ENCODE data around the gene MARS1.

DNA sequence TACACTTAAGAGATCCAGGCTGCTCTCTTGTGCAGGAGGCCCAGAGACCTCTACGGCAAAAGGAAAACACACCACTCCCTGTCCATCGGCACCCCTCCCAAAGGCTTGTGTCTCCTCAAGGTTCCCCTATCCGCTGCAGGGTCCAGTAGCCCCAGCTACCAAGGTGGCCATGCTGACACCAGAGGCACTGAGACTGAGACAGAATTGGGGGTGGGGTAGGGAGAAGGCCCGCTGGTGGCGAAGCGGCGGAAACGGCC lies 31.9 kb downstream of the MARS1 start:
- TF ChIP-seq, protein P1, sequence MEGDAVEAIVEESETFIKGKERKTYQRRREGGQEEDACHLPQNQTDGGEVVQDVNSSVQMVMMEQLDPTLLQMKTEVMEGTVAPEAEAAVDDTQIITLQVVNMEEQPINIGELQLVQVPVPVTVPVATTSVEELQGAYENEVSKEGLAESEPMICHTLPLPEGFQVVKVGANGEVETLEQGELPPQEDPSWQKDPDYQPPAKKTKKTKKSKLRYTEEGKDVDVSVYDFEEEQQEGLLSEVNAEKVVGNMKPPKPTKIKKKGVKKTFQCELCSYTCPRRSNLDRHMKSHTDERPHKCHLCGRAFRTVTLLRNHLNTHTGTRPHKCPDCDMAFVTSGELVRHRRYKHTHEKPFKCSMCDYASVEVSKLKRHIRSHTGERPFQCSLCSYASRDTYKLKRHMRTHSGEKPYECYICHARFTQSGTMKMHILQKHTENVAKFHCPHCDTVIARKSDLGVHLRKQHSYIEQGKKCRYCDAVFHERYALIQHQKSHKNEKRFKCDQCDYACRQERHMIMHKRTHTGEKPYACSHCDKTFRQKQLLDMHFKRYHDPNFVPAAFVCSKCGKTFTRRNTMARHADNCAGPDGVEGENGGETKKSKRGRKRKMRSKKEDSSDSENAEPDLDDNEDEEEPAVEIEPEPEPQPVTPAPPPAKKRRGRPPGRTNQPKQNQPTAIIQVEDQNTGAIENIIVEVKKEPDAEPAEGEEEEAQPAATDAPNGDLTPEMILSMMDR (IDR thresholded peaks at IDR 0.05; ENCODE audit: insufficient read depth, low read depth, low read length), result no peak
- TF ChIP-seq EZH2 (IDR thresholded peaks at IDR 0.05; ENCODE audit: insufficient read depth, low read length), result no peak
